Right cardiac atrium (tissue), 5 donors: ENCODE measurements around the gene ZFYVE27. TPM values are rescaled to one million over a fixed set of nuclear protein-coding genes. Genes with fewer than 3 reads are reported as not detected.

Experiments
- ATAC-seq, 2 donors: fragments of 200-7000 bp; cut with Tn5 transposase; one replicate each; pipeline versions ENCODE4 v1.8.0 to v1.9.1; 2020; ENCODE audit warnings: moderate library complexity in 2 of 2, mild to moderate bottlenecking in 1 of 2
- DNase-seq, 3 donors: peaks; one replicate each; pipeline ENCODE4 v3.0.0-alpha.2; 2020
- H3K27ac ChIP-seq: one replicate; pipeline ENCODE4 v1.5.1; 2013; ENCODE audit warnings: mild to moderate bottlenecking, low read length, control low read depth, moderate library complexity
- H3K27me3 ChIP-seq: one replicate; pipeline ENCODE4 v1.6.1; 2013; ENCODE audit not compliant: control insufficient read depth, insufficient read depth
- H3K4me1 ChIP-seq: one replicate; pipeline ENCODE4 v1.6.1; 2013; ENCODE audit warnings: low read length; ENCODE audit not compliant: control insufficient read depth, insufficient read depth
- H3K4me3 ChIP-seq: one replicate; pipeline ENCODE4 v1.5.1; 2013; ENCODE audit warnings: low read length, control low read depth
- H3K9me3 ChIP-seq: one replicate; pipeline ENCODE4 v1.6.1; 2013; ENCODE audit warnings: low read length; ENCODE audit not compliant: control insufficient read depth
- WGBS: extraction: QIAGEN DNeasy Blood & Tissue Kit; methylation state at CpG from one replicate; pipeline ENCODE4 v1.1.7; 2013; 5-methylcytosine and 5-hydroxymethylcytosine counted together
- intact Hi-C, 4 donors: fragments of 100-400 bp; cut with DNase I; formaldehyde crosslinking; loops; one replicate each; pipeline versions ENCODE4 v1.11.0 to v1.14.0; 2022 to 2023
- polyA plus RNA-seq: library from polyadenylated mRNA; stranded (reverse); fragments of 200-250 nt; gene quantifications from one replicate; pipeline ENCODE4 v1.2.3, GENCODE V29; 2013
- total RNA-seq, 4 donors: library from RNA; stranded (reverse); fragmentation: NEBNext Ultra II Directional; extraction: Animal tissue kit (Norgen Biotek cat#: 25700); gene quantifications; one replicate each; pipeline ENCODE4 v1.2.1, GENCODE V29; 2021
- donor health status: healthy with polysubstance abuse.
- donor health status: DM: no; HTN: yes; CAD: no.
- donor health status: DM: no; HTN: no; CAD: no.
- donor health status: DM: no; HTN: yes; CAD: no; lungs with severe emphysema.
- donor health status: DM: yes; HTN: yes; CAD: no.

Gene ZFYVE27
- total and polyA plus RNA-seq, 5 donors, result 14.8 to 20.6 (median 16.3) TPM

GRCh38 chr10:97705006-97705670 lies 31.8 kb upstream of the ZFYVE27 start:
- DNase-seq (no peak), ATAC-seq (no peak)
- H3K4me1 ChIP-seq, result no peaks in the 10 kb centered on the region
- H3K27me3 ChIP-seq, result no peaks in the 10 kb centered on the region
- no peak overlapping the region for H3K27ac ChIP-seq
- intact Hi-C loops, result no loop called here
- WGBS, result 89% methylated on average over 3 of the region's 3 CpGs
- H3K9me3 ChIP-seq, result no peaks in the 10 kb centered on the region
- no peak overlapping the region for H3K4me3 ChIP-seq

GRCh38 chr10:97707134-97707861 lies 29.6 kb upstream of the ZFYVE27 start:
- 74% methylated on average over 11 of the region's 11 CpGs for WGBS
- intact Hi-C loops, result no loop called here
- Histone ChIP-seq H3K4me1 (no peaks in the 10 kb centered on the region), H3K27ac (no peak overlapping the region), H3K27me3 (no peaks in the 10 kb centered on the region), H3K9me3 (no peaks in the 10 kb centered on the region), H3K4me3 (no peak overlapping the region)
- DNase-seq, result no peak
- ATAC-seq, result no peak

- no peak for ATAC-seq
- Histone ChIP-seq H3K4me1 (peaks cover 4% of the 10 kb centered on the region), H3K9me3 (no peaks in the 10 kb centered on the region), H3K27ac (no peak overlapping the region), H3K4me3 (no peak overlapping the region), H3K27me3 (no peaks in the 10 kb centered on the region)
- intact Hi-C loops, result no loop called here
- no peak for DNase-seq
- WGBS, result 82% methylated on average over 2 of the region's 2 CpGs
Observed at GRCh38 chr10:97708167-97708566, 28.8 kb upstream of the ZFYVE27 start.

GRCh38 chr10:97708976-97709946 lies 27.7 kb upstream of the ZFYVE27 start:
- intact Hi-C loops, result no loop called here

GRCh38 chr10:97711640-97712572 lies 25.0 kb upstream of the ZFYVE27 start:
- H3K4me1 ChIP-seq, result peaks cover 4% of the 10 kb centered on the region
- no peaks in the 10 kb centered on the region for H3K27me3 ChIP-seq
- H3K9me3 ChIP-seq, result no peaks in the 10 kb centered on the region
- WGBS, result 71% methylated on average over 9 of the region's 9 CpGs
- no peak for ATAC-seq
- H3K27ac ChIP-seq, result peak overlapping the region; percentile 8
- DNase-seq, result no peak
- H3K4me3 ChIP-seq, result no peak overlapping the region
- intact Hi-C loops, result no loop called here

More at GRCh38 chr10:97708976-97709946, 27.7 kb upstream of the ZFYVE27 start:
- Histone ChIP-seq H3K4me1 (peaks cover 4% of the 10 kb centered on the region), H3K9me3 (no peaks in the 10 kb centered on the region), H3K27ac (no peak overlapping the region), H3K4me3 (no peak overlapping the region), H3K27me3 (no peaks in the 10 kb centered on the region)
- DNase-seq (peak; percentile 62 to 90 (median 81)), ATAC-seq (peak; percentile 15 to 30)
- WGBS, result 37% methylated on average over 18 of the region's 18 CpGs

- WGBS, result under 1% methylated on average over 37 of the region's 37 CpGs
- intact Hi-C loops, result no loop called here
- no peaks in the 10 kb centered on the region for H3K27me3 ChIP-seq
- H3K9me3 ChIP-seq, result no peaks in the 10 kb centered on the region
- peaks cover 6% of the 10 kb centered on the region for H3K4me1 ChIP-seq
- H3K27ac ChIP-seq, result peak within 1 kb of the TSS; percentile 78
- H3K4me3 ChIP-seq, result peak within 1 kb of the TSS; percentile 51
- peak; percentile 56 to 60 for ATAC-seq
- peak; percentile 83 to 93 (median 92) for DNase-seq
Observed at GRCh38 chr10:97713339-97713825, 23.5 kb upstream of the ZFYVE27 start, which contains the start of gene MARVELD1. TSS of gene MARVELD1 (plus strand) at chr10:97713730. CDS start at chr10:97713877, 147 bp downstream.

GRCh38 chr10:97713826-97714400 lies 23.0 kb upstream of the ZFYVE27 start:
- peak overlapping the region; percentile 51 for H3K4me3 ChIP-seq
- H3K27ac ChIP-seq, result peak overlapping the region; percentile 78
- ATAC-seq (peak; percentile 67 to 68), DNase-seq (peak; percentile 73 to 92 (median 90))
- WGBS, result under 1% methylated on average over 69 of the region's 69 CpGs
- no peaks in the 10 kb centered on the region for H3K27me3 ChIP-seq
- peaks cover 11% of the 10 kb centered on the region for H3K4me1 ChIP-seq
- intact Hi-C loops, result no loop called here
- no peaks in the 10 kb centered on the region for H3K9me3 ChIP-seq

- peaks cover 14% of the 10 kb centered on the region for H3K4me1 ChIP-seq
Observed at GRCh38 chr10:97714401-97715258, 22.3 kb upstream of the ZFYVE27 start.

GRCh38 chr10:97715259-97715874 lies 21.6 kb upstream of the ZFYVE27 start:
- peak overlapping the region; percentile 78 for H3K27ac ChIP-seq
- H3K4me1 ChIP-seq, result peaks cover 14% of the 10 kb centered on the region
- H3K4me3 ChIP-seq, result peak overlapping the region; percentile 51
- 45% methylated on average over 8 of the region's 8 CpGs for WGBS
- intact Hi-C loops, result no loop called here
- ATAC-seq (no peak), DNase-seq (no peak)
- no peaks in the 10 kb centered on the region for H3K9me3 ChIP-seq
- H3K27me3 ChIP-seq, result no peaks in the 10 kb centered on the region

More at GRCh38 chr10:97714401-97715258, 22.3 kb upstream of the ZFYVE27 start:
- WGBS, result 2% methylated on average over 74 of the region's 74 CpGs
- DNase-seq (peak; percentile 87 to 94 (median 93)), ATAC-seq (peak; percentile 82 to 83)
- intact Hi-C loops, result no loop called here
- Histone ChIP-seq H3K27ac (peak overlapping the region; percentile 78), H3K4me3 (peak overlapping the region; percentile 51), H3K9me3 (no peaks in the 10 kb centered on the region), H3K27me3 (no peaks in the 10 kb centered on the region)
